HG03095 (cell line): ENCODE data around the gene MUC20.
"Not testable (repeated sequence)": the region's sequence is repeated elsewhere in the genome, so short reads cannot be mapped to it uniquely, and the experiment has no call there.

Source experiments
- ATAC-seq: cut with Tn5 transposase; IDR thresholded peaks from one replicate; pipeline ENCODE4 v1.9.1; 2021; ENCODE audit warnings: moderate library complexity; ENCODE audit not compliant: unreplicated experiment

The MUC20 gene

GRCh38 chr3:195710126-195710905 is 10.5 kb upstream of the MUC20 start:
- not testable (repeated sequence) for ATAC-seq

GRCh38 chr3:195711091-195711812 is 9.5 kb upstream of the MUC20 start:
- not testable (repeated sequence) for ATAC-seq

GRCh38 chr3:195711813-195712534 is 8.8 kb upstream of the MUC20 start:
- no peak for ATAC-seq

GRCh38 chr3:195712535-195712910 is 8.3 kb upstream of the MUC20 start:
- not testable (repeated sequence) for ATAC-seq

GRCh38 chr3:195713150-195713549 is 7.6 kb upstream of the MUC20 start:
- not testable (repeated sequence) for ATAC-seq

- no peak for ATAC-seq
Observed at GRCh38 chr3:195714380-195715011, 6.3 kb upstream of the MUC20 start.

GRCh38 chr3:195715134-195715533 is 5.6 kb upstream of the MUC20 start:
- ATAC-seq, result no peak

GRCh38 chr3:195715583-195716266 is 5.1 kb upstream of the MUC20 start:
- ATAC-seq, result no peak

GRCh38 chr3:195717416-195717815 is 3.4 kb upstream of the MUC20 start:
- no peak for ATAC-seq

- ATAC-seq, result no peak
Observed at GRCh38 chr3:195717852-195718476, 2.8 kb upstream of the MUC20 start.

GRCh38 chr3:195718477-195718984 is 2.2 kb upstream of the MUC20 start:
- no peak for ATAC-seq

GRCh38 chr3:195719514-195720254 is 1.1 kb upstream of the MUC20 start:
- ATAC-seq, result not testable (repeated sequence)

- not testable (repeated sequence) for ATAC-seq
Observed at GRCh38 chr3:195722139-195722995, 1.6 kb downstream of the MUC20 start.

- ATAC-seq, result not testable (repeated sequence)
Observed at GRCh38 chr3:195722996-195723345, 2.2 kb downstream of the MUC20 start.

GRCh38 chr3:195724363-195724762 is 3.6 kb downstream of the MUC20 start:
- not testable (repeated sequence) for ATAC-seq

GRCh38 chr3:195725916-195726740 is 5.3 kb downstream of the MUC20 start:
- ATAC-seq, result not testable (repeated sequence)

GRCh38 chr3:195727606-195728195 is 6.9 kb downstream of the MUC20 start:
- no peak for ATAC-seq
